Stimulated activated CD8-positive, alpha-beta memory T cell treated with anti-CD3 and anti-CD28 coated beads, Interleukin-4, amount 100 ng/mL, for 48 hours (primary cell): ENCODE results near the gene KIAA0513.
A peak's percentile ranks its signal among the peaks of the same experiment; 100 is the strongest.

Experiments used
- DNase-seq: peaks from one replicate; pipeline ENCODE4 v3.0.0-alpha.2; 2020

The KIAA0513 gene

GRCh38 chr16:85092309-85092708 lies 64.7 kb downstream of the KIAA0513 start:
- no peak for DNase-seq

DNA sequence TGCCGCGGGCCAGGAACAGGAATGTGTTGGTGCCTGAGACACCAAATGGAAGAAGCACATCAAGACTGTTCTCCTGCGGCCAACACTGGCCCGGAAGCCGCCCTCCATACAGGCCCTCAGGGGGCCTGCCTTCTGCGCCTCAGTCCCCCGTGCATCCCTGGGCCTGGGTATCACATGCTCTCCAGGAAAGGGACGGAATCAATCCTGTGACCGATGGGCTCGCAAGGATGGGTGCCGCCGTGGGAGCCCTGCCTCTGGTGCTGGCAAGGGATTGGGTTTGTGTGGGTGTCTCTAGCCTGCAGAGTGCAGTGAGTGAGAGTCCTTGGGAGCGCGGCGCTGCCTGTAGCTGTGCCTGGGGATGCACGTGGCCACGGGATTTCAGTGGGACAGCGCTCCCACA lies 65.3 kb downstream of the KIAA0513 start:
- no peak for DNase-seq

DNA sequence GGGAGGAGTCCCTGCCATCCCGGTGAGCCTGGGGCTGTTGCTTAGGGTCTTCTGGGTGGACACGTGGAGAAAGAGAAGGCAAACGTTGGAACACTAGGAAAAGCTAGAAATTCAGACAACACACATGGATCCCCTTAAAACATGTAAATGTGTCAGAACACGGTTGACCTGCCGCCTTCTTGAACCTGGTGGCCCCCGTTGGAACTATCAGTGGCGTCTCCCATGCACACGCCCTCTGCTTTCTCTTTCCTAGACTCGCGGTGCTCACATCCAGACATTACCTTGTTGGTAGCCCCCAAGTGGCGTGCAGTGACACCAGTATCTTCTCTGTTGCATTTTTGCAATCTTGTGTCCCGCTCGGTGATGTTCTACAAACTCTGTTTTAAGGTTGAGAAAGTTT lies 66.1 kb downstream of the KIAA0513 start:
- DNase-seq, result no peak

DNA sequence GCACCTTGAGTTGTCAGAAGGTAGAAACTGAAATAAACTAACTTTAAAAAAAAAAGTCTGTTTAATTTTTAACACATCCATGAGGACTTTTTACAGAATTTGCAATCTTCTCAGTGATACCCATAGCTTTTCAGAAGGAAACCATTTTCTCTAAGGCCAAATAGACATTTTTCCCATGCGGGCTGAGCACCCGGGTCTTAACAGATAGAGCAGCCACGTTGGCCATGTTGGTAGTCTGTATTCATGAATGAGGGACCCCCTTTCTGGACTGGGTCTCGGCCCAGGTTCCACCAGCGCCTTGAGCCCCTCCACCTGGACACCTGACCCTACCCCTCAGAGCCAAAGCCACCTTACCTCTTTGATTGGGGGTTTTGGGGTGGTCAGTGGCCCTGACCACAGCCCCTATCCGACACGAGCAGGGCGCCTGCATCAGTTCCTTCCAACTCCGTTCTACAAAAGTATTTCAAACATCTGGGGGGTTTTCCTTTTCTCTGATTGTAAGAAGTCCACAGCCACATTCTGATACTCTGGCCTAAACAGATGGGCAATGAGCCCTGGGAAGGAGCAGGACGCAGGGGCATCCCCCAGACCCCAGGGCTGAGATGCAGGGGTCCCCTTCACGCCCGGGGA lies 66.7 kb downstream of the KIAA0513 start:
- DNase-seq, result no peak

DNA sequence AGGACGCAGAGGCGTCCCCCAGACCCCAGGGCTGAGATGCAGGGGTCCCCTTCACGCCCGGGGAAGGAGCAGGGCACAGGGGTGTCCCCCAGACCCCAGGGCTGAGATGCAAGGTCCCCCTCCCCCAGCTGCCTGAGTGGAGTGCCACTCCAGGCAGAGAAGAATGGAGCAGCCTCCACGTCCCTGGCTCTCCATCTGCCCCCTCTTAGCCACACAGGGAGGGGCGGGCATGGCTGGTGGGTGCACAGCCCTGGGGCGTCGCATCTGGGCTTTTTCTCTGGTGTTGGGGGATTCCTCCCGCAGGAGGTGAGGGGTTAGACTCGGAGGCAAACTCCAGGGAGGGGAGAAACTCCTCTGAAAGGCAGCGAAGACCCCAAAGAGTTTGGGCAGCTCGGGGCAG lies 67.2 kb downstream of the KIAA0513 start:
- no peak for DNase-seq

DNA sequence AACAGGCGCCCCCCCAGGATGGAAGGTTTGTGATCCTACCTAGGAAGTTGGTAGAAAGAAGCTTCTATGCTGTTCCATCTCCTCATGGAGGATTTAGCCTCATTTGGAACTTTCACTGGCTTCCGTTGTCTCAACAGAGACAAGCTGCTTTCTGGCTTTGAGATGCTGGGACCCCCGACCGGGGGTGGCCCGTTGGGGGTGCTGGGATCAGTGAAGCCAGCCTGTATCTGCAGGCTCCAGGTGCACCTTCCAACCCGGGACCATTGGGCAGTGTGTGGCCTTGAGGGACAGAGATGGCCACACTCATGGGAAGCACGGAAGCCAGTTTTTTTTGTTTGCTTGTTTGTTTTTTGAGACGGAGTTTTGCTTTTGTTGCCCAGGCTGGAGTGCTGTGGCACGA lies 69.3 kb downstream of the KIAA0513 start:
- DNase-seq, result no peak

- no peak for DNase-seq
Observed at GRCh38 chr16:85098565-85098964, 71.0 kb downstream of the KIAA0513 start.

- DNase-seq, result no peak
Observed at GRCh38 chr16:85100265-85100664, 72.7 kb downstream of the KIAA0513 start.

GRCh38 chr16:85101956-85102630 lies 74.5 kb downstream of the KIAA0513 start:
- DNase-seq, result no peak

- DNase-seq, result no peak
Observed at GRCh38 chr16:85103114-85104079, 75.8 kb downstream of the KIAA0513 start.

GRCh38 chr16:85104147-85104546 lies 76.6 kb downstream of the KIAA0513 start:
- DNase-seq, result no peak

DNA sequence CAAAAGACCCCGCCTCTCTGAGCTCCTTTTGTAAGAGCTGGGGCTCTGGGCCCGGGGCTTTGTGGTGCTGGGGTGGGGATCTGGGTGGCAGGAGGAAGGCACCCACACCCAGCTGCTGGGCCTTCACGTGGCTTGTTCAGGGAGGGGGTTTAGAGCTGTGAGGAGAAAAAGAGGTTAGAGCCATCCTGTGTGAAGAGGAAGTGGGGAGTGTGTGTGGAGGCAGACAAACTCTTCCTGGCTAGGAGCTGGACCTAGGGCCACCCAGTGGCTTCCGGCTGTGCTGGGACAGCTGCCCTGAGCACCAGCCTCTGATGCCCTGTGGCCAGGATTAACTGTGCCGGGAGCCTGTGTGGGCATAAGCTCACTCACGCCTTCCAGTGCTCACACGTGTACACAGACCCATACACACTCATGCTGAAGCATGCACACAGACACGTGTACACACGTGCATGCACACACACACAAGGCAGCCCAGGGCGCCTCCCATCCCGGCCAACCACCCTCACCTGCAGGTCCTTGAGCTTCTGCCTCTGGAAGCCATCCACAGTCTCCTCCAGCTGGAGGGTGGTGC lies 77.3 kb downstream of the KIAA0513 start:
- no peak for DNase-seq

GRCh38 chr16:85105475-85105874 lies 77.9 kb downstream of the KIAA0513 start:
- DNase-seq, result no peak

- no peak for DNase-seq
Observed at GRCh38 chr16:85107083-85107482, 79.5 kb downstream of the KIAA0513 start.

DNA sequence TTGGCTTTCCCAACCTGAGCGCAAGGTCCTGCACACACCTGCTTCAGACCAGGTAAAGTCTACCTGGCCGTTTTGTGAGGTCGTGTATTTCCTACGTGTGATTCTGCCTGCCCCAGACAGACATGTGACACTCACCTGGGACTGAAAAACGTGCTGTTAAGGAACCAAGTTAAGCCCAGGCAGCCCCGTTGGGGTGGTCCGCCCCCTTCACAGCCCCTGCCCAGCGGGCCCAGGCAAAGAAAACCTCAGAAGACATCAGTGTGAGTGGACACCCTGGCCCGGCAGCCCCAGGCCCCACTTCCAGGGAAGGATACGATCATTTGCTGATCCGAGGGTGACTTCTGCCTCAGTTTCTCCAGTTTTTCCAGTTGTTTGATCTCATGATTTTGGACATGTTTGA lies 79.9 kb downstream of the KIAA0513 start:
- no peak for DNase-seq

DNA sequence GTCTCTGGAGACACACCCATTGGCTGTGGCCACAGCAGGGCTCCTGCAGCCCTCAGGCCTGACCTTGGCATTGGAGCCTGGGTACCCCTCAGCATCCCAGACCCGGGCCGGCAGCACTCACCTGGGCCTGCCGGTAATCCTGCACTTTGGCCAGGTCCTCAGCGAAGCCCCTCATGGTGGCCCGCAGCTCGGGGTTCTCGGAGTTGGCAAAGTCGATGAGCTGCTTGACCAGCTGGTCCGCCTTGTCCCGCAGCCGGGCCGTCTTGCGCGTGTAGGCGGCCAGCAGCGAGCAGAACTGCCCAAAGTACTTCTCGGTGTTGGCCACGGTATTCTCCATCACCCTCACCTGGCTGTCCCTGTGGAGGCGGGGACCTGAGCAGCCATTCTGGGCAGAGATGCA lies 82.5 kb downstream of the KIAA0513 start:
- no peak for DNase-seq

- DNase-seq, result no peak
Observed at GRCh38 chr16:85111184-85111583, 83.6 kb downstream of the KIAA0513 start.

DNA sequence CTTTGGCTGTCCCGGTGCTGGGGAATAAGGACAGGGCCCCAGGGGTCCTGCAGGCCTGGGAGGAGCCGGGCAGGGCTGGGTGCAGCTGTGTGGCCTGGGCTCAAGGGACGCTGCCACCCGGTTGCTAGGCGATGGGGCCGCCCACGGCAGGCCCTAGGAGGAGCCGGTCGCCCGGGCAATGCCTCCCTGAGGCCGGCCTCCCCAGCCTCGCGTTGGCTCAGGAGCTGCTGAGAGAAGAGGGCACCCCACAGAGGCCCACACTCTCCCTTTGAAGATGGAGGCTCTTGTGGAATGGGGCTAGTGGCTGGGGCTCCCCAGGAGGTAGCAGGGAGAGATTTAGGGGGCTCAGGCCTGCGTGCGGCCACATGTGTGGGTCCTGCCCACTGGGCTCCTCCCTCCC lies 84.8 kb downstream of the KIAA0513 start, which contains the start of gene CIBAR2:
CIBAR2 (minus strand) TSS at position 109 of the 400 bp plus-strand sequence. CDS start 120 bp downstream, outside the sequence.
- no peak for DNase-seq

DNA sequence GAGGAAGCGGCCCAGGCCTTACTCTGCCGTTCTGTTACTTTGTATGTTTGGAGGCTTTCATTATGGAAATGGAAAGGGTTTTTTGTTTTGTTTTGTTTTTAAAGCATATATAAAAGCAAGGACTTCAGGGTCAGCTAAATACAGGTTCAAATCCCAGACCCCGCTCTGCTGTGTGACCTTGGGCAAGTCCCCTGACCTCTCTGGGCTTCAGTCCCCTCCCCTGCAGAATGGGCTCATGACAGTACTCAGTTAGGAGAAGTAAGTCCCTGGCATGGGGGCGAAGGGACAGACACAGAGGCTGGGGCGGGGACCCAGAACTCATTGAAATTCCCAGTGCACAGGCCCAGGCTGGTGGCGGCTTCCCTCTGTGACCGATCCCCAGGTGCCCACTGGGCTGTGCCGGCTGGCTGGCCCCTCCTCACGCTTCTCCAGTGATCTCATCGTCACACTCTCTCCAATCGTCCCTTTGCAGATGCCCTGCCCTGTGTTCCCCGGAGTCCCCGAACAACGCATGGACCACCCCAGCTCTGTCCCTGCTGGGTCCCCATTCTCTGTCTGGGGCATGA lies 85.7 kb downstream of the KIAA0513 start:
- DNase-seq, result no peak

- no peak for DNase-seq
Observed at GRCh38 chr16:85113913-85114312, 86.3 kb downstream of the KIAA0513 start.

GRCh38 chr16:85114909-85115567 lies 87.4 kb downstream of the KIAA0513 start:
- peak; percentile 98 for DNase-seq

DNA sequence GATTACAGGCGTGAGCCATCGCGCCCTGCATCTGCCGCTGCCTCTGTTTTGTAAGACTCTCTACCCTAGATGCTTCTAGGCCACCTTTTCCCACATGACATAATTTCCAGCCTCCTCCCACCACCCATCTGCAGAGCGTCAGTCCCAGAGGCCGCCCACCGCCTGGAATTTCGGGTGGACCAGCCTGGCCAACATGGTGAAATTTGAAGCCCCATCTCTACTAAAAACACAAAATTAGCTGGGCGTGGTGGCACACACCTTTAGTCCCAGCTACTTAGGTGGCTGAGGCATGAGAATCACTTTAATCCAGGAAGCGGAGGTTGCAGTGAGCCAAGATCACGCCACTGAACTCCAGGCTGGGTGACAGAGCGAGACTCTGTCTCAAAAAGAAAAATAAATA lies 89.8 kb downstream of the KIAA0513 start:
- DNase-seq, result no peak
